HG03097 (cell line): ENCODE measurements around the gene NEK7.
A peak's percentile ranks its signal among the peaks of the same experiment; 100 is the strongest.
"Not testable (repeated sequence)": the region's sequence is repeated elsewhere in the genome, so short reads cannot be mapped to it uniquely, and the experiment has no call there.

Source experiments
- ATAC-seq: cut with Tn5 transposase; IDR thresholded peaks from one replicate; pipeline ENCODE4 v1.9.1; 2021; ENCODE audit not compliant: unreplicated experiment, low FRiP score

The NEK7 gene

DNA sequence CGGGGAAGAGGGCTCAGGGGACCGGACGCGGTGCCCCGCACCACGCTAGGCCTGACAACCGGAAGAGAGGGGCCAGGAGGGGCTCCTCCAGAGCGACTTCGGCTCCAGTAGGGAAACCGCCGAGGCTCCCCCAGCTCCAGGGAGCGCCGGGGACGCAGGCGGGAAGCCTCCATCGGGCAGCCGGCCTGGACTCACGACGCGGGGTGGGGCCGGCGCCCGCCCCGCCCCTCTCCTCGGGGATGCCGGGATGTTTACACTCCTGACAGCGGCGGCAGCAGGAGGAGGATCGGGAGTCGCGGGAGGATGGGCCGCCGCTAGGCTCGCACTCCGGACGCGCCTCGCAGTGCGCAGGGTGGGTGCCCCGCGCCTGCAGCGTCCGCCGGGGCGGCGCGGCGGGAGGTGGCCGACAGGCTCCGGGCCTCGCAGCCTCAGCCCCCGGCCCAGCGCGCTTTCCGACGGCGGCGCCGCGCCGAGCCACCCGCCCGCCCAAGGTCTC, at the start of gene NEK7:
NEK7 (plus strand) TSS at position 254 of the 496 bp plus-strand sequence. CDS start 75,583 bp downstream, outside the sequence.
- peak; percentile 53 for ATAC-seq

DNA sequence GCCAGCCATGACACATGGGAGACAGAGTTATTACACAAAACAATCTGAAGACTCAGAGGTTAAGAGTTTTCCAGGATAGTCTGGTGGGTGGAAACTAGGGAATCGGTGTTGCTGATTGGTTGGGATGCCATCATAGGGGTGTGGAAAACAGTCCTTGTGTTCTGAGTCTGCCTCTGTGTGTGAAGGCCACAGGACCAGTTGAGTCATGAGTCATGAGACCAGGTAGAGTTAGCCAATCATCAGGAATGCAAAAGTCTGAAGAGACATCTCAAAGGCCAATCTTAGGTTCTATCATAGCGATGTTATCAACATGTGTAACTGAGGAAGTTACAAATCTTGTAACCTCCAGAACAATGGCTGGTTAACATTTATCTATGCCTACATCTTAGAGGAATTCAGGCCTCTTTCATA, 49.7 kb upstream of the NEK7 start:
- no peak for ATAC-seq

GRCh38 chr1:198108636-198109370, 48.0 kb upstream of the NEK7 start:
- ATAC-seq, result no peak

DNA sequence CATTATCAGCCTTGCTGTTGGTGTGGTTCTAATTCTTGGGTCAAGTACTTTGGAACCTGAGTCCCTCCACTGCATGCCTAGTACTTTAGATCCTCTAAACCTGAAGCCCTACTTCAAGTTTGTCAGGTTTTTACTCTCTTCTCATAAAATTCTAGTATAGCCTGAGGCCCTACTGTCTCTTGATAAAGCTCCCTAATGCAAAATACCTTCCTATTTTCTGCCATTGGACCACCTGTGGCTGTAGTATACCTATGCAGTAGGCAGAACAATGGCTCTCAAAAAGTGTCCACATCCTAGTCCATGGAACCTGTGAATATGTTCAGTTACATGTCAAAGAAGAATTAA, 47.5 kb upstream of the NEK7 start:
- ATAC-seq, result no peak

DNA sequence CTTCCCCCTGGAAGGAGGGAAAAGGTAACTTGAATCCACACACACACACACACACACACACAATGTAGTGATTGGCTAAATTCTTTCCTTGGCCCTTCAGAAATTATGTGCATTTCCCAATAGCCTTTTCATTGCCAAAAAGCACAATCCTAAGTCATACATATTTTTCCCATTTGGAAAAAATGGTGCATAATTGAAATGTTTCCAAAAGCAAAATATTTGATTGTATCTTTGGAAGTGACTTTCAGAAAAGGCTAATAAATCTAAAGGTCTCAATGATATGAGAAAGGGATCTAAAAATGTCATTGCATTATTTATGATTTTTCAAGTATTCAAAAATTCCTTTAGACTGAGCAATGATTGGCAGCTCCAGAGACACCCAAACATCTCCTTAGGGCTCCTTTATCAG, 43.5 kb upstream of the NEK7 start:
- no peak for ATAC-seq

DNA sequence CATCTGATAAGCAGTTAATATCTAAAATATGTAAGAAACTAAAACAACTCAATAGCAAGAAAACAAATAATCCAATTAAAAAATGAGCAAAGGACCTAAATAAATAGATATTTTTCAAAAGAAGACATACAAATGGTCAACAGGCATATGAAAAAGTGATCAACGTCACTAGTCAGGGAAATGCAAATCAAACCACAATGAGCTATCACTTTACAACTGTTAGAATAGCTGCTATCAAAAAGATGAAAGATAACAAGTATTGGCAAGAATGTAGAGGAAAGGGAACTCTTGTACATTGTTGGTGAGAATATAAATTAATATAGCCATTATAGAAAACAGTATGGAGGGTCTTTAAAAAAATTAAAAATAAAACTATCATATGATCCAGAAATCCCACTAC, 40.7 kb upstream of the NEK7 start:
- no peak for ATAC-seq

DNA sequence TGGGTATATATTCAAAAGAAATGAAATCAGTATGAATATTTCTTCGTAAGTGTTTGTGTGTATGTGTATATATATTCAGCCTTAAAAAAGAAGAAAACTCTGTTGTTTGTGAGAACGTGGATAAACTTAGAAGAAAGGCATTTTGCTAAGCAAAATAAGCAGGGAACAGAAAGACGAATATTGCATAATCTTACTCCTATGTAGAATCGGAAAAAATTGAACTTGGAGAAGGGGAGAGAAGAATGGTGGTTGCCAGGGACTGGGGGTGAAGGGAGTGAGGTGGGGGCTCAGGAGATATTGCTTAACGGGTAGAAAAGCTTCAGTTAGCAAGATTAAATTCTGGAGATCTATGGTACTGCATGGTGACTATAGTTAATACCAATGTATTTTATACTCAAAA, 40.3 kb upstream of the NEK7 start:
- no peak for ATAC-seq

DNA sequence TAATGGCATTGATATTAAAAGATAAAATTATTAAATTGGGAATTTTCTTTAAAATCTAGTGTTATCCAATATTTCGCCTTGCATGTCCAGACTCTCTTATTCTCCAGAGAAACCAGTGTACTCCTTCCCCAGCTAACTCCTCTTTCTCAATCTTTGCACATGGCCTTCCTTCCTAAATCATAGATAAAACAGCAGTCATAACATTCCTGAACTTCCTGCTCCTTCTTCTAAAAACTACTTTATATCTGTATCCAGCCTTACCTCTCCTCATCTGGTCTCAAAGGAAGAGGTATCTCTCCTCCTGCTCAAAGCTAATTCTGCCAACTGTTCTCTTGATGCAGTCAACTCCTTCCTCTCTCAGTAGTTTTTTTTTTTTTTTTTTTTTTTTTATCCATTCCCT, 39.5 kb upstream of the NEK7 start:
- no peak for ATAC-seq

DNA sequence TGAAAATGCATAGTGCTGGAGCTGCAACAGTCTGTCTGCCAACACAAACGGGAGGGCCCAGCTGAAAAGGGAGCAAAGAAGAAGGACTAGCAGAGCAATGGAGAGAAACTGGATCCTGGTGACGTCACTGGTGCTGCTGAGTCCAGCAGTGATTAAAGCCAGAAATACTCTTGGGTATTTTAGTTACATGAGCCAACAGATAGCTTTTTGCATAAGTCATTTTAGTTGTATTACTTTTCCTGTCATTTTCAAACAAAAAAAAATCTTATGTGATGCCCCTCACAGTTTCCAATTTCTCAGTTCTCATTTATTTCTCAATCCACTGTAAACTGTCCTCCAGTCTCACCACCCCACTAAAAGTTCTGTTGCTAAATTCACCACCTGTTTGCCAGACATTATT, 38.7 kb upstream of the NEK7 start:
- no peak for ATAC-seq

- ATAC-seq, result no peak
These were observed 36.9 kb upstream of the NEK7 start for GRCh38 chr1:198119906-198120305.

GRCh38 chr1:198121056-198121826, 35.6 kb upstream of the NEK7 start:
- ATAC-seq, result no peak

DNA sequence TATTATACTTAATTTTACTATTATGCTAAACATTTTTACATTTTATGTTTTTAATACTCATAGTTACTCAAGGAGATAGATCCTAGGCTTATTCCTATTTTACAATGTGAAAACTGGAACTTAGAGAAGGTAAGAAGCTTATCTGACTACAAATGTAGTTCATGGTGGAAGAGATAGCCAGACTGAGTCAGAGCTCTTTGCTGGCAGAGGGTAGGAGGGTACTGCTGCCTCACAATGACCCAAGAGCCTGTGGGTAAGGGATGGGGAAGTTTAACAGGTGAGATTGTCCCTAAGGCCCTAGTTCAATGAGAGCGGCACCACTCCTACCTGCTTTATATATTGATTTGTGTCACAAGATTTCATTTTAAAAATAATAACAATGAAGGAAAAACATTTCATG, 34.1 kb upstream of the NEK7 start:
- no peak for ATAC-seq

DNA sequence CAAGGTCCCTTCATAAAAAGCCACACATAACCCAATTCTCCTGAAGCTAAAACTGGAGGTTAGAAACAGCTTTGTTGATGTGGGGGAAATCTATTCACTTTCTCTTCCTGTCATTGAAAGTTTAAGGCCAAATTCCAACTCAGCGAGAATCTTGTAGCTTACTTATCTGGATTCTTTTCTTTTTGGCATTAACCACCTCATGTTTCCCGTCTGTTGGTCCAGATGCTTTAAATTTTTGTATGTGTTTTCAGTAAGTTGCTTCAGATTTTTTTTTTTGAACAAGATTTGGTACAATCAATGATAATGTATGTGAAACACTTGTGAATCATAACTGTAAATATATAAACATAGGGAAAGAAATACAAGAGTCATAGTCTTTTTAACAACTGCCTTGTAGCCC, 33.7 kb upstream of the NEK7 start:
- ATAC-seq, result no peak

DNA sequence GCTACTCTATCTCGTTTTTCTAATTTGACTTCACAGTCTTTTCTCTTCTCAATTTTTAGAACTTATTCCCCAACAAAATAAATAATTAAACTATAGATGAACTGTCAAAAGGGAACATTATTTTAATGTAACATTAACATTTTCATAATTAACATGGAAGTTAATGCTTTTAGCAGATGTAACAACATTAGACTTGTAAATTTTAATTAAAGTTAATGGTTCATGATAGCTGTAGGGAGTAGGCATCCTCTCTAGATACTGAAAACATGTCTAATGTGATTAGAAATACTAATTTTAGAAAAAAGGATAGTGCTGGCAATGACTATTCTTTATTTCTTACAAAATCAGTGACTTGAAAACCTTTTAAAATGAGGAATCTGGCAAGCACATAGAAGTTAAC, 32.1 kb upstream of the NEK7 start:
- no peak for ATAC-seq

- no peak for ATAC-seq
These were observed 30.6 kb upstream of the NEK7 start for GRCh38 chr1:198125995-198126735.

- no peak for ATAC-seq
These were observed 28.3 kb upstream of the NEK7 start for GRCh38 chr1:198128533-198128932.

DNA sequence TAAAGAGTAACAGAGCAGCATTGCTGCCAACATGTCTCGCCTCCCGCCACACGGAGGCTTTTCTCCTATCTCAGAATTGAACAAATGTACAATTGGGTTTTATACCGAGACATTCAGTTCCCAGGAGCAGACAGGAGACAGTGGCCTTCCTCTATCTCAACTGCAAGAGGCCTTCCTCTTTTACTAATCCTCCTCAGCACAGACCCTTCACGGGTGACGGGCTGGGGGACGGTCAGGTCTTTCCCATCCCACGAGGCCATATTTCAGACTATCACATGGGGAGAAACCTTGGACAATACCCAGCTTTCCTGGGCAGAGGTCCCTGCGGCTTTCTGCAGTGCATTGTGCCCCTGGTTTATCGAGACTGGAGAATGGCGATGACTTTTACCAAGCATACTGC, 26.7 kb upstream of the NEK7 start:
- ATAC-seq, result not testable (repeated sequence)

- ATAC-seq, result no peak
These were observed 24.6 kb upstream of the NEK7 start for GRCh38 chr1:198132060-198132781.

DNA sequence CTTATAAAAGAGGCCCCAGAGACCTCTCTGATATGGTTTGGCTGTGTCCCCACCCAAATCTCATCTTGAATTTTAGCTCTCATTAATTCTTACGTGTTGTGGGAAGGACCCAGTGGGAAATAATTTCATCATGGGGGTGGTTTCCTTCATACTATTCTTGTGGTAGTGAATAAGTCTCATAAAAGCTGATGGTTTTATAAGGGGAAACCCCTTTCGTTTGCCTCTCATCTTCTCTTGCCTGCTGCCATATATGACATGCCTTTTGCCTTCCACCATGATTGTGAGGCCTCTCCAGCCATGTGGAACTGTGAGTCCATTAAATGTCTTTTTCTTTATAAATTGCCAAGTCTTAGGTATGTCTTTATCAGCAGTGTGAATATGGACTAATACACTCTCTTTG, 22.5 kb upstream of the NEK7 start:
- ATAC-seq, result no peak

DNA sequence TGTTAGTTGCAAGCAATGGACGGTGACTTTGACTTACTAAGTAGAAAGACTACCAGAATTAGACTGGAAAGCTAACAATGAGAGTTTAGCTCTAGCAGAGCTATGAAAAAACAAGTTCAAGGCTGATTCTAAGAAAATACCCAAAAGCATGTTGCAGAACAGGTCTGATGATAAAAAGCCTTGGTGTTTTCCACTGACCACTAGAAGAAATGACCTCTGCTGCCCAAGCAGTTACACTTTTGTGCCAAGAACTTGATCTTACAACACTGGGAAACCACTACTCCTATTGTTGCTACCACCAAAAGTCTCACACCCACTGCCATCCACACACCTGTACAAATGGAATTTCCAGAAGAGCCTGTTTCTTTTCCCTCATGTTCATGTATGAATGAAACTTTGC, 21.4 kb upstream of the NEK7 start:
- ATAC-seq, result no peak
